GM13976 (cell line): ENCODE data around the gene DCST1.

Experiments used
- DNase-seq: peaks from one replicate; pipeline ENCODE4 v3.0.0; 2012; ENCODE audit warnings: low spot score
- in situ Hi-C: fragments of 300-500 bp; cut with MboI; formaldehyde crosslinking; loops from one replicate; pipeline ENCODE4 v1.12.0; 2022; ENCODE audit warnings: low sequenced_read_pairs, mixed read lengths, inconsistent platforms; ENCODE audit not compliant: unreplicated experiment
- TF ChIP-seq, protein P1 (sequence below): IDR thresholded peaks from 2 replicates; pipeline ENCODE4 v1.5.1; 2012; ENCODE audit warnings: borderline replicate concordance, mild to moderate bottlenecking; ENCODE audit not compliant: insufficient read depth; ENCODE audit errors: extremely low read depth, missing control alignments, control extremely low read depth

DCST1 gene

DNA sequence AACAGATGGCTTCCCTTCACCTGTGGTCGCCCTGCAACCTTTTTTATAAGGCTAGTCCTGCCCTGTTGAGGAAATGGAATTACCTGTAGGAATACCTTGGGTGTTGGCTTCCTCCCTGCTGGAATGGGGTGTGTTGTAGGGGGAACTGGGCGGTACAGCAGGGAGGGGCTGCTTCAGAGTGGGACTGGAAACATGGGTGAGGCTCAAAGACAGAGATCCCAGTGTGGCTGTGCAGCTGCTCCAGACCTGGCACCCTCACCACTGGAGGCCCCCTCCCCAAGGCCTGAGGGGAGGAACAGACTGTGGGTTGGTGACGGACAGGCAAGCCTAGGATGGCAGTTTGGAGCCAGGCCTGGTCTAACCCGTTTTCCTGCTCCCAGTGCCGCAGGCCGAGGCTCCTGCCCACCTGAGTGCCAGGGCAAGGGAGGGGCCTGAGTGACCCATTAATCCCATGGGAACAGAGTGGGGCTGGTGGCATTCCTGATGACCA is 49.5 kb downstream of the DCST1 start:
- TF ChIP-seq, protein P1, sequence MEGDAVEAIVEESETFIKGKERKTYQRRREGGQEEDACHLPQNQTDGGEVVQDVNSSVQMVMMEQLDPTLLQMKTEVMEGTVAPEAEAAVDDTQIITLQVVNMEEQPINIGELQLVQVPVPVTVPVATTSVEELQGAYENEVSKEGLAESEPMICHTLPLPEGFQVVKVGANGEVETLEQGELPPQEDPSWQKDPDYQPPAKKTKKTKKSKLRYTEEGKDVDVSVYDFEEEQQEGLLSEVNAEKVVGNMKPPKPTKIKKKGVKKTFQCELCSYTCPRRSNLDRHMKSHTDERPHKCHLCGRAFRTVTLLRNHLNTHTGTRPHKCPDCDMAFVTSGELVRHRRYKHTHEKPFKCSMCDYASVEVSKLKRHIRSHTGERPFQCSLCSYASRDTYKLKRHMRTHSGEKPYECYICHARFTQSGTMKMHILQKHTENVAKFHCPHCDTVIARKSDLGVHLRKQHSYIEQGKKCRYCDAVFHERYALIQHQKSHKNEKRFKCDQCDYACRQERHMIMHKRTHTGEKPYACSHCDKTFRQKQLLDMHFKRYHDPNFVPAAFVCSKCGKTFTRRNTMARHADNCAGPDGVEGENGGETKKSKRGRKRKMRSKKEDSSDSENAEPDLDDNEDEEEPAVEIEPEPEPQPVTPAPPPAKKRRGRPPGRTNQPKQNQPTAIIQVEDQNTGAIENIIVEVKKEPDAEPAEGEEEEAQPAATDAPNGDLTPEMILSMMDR: no peak
- in situ Hi-C loops: no loop called here
- DNase-seq: no peak

DNA sequence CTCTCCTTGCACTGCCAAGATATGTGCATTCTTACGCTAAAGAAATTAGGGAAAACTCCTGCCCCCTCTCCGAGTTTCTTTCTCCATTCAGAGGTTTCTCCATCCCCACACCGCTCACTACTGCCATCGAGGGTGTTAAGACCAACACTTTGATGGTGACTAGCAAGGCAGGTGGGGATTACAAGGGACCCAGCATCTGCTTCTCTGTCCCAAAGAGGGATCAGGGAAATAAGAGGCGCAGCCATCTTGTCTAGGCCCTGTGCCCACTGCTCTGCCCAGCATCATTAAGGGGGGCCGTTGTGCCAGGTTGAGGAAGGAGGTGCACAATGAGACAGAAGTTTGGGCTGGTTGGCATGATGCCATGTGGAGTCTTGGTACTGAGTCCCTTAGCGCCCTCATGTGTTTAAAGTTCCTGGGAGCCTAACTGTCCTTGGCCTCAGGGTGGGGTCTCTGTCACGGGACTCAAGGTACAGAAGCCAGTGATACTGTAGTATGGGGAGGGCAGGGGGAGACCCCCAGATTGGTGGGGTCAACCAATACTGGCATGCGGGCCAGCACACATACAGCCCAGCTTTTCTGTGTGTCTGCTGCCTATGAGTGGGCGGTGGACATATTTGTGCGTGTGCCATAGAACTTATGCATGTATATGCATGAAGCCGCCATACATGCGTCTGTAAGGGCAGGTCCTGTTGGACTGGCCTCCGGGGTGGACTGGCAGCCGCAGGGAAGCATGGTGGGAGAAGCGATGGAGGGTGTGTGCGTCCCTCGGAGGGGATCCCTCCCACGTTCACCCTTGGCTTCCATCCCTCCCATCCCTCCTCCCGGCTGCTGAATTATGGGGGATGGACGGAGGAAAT is 50.5 kb downstream of the DCST1 start:
- in situ Hi-C loops: no loop called here
- no peak for DNase-seq
- TF ChIP-seq, protein P1: peak; percentile 24

DNA sequence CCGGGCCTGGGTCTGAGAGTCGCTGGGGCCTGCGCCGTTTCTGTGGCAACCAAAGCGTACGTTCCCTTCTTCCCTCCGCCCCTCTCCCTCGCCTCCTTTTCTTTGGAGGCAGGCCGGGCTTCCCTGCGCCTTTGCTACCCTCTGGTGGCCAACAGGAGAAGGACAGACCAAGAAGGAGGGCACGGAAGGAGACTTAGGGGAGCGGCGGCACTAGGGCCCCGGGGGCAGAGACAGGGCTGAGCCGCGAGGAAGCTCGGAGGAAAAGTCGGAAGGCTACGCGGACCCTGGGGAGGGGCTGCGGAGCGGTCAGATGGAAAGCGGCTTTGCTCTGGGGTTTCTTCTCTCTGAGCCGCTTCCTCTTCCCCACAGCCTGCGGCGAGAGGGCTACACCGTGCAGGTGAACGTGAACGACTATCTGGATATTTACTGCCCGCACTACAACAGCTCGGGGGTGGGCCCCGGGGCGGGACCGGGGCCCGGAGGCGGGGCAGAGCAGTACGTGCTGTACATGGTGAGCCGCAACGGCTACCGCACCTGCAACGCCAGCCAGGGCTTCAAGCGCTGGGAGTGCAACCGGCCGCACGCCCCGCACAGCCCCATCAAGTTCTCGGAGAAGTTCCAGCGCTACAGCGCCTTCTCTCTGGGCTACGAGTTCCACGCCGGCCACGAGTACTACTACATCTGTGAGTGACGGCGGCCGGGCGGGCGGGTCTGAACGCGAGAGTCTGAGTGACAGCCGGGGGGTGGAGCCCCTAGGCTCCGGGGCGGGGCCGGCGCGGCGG is 51.3 kb downstream of the DCST1 start:
- TF ChIP-seq, protein P1: peak; percentile 94
- DNase-seq: peak; percentile 96
- in situ Hi-C loops: no loop called here

DNA sequence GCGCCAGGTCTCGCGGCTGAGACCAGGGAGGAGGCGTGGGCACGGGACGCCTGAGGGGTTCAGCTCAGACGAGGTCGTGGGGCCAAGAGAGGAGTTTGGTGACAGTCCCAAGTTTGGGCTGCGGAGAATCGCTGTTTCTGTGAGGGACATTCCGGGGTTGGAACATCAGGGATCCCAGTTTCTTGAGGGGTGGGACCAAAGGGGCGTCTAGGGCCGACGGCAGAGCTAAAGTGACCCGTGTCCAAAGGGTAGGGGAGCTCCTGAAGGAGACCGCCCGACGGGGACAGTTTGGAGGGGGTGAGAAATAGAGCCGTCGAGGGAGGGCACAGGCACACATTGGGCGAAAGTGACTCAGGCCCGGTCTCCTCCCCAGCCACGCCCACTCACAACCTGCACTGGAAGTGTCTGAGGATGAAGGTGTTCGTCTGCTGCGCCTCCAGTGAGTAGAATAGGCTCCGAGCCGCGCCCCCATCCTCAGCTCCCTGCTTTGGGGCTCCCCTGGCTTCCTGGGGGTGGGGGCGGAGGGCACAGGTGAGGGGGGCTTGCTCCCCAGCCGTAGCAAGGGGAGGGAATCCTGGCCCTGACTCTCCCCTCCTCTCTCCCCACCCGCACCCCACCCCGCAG is 52.0 kb downstream of the DCST1 start:
- in situ Hi-C loops: no loop called here
- peak; percentile 66 for DNase-seq
- TF ChIP-seq, protein P1: peak; percentile 9

DNA sequence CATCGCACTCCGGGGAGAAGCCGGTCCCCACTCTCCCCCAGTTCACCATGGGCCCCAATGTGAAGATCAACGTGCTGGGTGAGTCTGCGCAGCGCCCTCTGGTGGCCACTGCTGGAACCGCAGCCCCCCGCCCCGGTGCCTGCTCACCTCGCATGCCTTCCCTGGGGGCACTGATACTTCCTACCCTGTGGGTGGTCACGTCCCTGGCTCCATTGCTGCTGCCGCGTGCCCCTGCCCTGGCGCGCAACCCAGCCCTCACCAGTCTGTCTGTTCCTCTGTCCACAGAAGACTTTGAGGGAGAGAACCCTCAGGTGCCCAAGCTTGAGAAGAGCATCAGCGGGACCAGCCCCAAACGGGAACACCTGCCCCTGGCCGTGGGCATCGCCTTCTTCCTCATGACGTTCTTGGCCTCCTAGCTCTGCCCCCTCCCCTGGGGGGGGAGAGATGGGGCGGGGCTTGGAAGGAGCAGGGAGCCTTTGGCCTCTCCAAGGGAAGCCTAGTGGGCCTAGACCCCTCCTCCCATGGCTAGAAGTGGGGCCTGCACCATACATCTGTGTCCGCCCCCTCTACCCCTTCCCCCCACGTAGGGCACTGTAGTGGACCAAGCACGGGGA is 52.6 kb downstream of the DCST1 start:
- TF ChIP-seq, protein P1: peak; percentile 99
- DNase-seq: peak; percentile 88
- in situ Hi-C loops: no loop called here
